GM21447 (cell line): ENCODE data around the gene GNB2.
"Not testable (repeated sequence)": the region's sequence is repeated elsewhere in the genome, so short reads cannot be mapped to it uniquely, and the experiment has no call there.

Experiments used
- ATAC-seq: cut with Tn5 transposase; IDR thresholded peaks from one replicate; pipeline ENCODE4 v1.9.1; 2021; ENCODE audit not compliant: unreplicated experiment

GNB2 gene

DNA sequence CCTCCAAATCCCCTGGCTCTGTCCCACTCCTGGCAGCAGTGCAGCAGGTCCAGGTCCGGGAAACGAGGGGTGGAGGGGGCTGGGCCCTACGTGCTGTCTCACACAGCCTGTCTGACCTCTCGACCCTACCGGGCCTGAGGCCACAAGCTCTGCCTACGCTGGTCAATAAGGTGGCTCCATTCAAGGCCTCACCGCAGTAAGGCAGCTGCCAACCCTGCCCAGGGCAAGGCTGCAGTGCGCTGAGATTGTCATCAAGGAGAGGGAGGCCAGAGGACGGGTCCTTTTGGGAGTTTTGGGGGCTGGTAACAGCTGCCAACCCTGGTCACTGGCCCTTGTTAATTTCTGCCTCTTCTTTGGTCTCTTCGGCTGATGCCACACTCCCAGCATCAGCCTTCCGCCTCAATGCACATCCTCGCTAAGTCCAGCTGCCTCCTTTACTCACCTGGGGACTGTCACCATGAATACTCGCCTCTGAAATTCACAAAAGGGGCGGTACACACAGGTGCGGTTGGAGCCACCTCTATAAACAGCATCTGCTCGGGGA lies 50.3 kb downstream of the GNB2 start:
- no peak for ATAC-seq

DNA sequence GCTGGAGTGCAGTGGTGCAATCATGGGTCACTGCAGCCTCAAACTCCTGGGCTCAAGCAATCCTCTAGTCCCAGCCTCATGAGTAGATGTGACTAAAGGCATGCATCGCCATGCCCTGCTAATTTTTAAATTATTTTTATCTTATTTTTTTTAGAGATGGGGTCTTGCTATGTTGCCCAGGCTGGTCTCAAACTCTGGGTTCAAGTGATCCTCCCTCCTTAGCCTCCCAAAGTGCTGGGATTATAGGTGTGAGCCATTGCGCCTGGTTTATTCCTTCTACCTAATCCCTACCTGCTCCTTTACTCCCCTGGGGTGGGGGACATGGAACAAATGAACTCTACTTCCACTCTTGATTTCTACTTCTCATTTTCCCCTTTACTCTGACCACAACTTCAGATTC lies 50.8 kb downstream of the GNB2 start:
- ATAC-seq: not testable (repeated sequence)

DNA sequence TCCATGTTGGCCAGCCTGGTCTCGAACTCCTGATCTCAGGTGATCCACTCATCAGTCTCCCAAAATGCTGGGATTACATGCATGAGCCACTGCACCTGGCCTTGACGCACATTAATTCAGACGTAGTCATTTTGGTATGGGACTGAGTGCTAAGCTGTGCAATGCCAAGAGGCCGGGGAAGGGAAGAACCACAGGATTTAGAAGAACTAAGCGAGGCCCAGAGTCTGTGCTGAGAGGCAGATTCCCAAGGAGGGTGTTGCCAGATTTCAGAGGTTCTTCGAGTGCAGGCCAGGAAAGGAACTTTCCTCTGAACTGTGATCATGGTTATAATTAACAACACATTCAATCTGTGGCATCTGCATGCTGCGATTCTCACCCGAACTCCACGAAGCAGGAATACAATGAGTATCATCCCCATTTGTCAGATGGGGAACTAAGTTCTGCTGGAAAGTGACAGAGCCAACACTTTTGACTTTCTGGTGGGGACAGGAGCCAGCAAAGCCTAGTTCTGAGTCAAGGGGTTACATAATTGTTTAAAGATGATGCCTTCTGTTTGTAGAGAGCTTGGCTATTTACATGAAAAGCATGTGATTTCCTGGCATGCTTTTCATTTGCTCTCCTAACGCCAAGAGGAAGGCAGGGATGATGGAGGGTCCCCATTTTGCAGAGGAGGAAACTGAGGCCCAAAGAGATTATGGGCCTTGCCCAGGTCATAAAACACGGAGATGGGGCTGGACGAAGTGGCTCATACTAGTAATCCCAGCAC lies 53.6 kb downstream of the GNB2 start:
- no peak for ATAC-seq

DNA sequence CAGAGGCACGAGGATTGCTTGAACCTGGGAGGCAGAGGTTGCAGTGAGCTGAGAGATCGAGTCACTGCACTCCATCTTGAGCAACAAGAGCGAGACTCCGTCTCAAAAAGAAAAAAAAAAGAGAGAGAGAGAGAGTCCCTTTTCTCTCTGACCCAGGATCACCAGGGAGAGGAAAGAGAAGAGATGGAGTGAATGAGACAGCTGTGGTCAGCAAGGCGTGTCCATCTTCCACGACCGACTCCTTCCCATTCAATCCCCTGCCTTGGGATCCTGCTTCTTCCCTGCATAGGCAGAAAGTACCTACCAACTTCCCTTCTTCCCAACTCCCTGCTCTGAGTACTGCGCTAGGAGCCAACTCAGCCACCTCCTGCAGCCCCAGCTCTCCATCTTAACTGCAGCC lies 54.7 kb downstream of the GNB2 start:
- ATAC-seq: no peak
